LHCN-M2 (cell line): ENCODE data around the gene REPIN1. TPM values are rescaled to one million over a fixed set of nuclear protein-coding genes. Genes with fewer than 3 reads are reported as not detected.

Experiments used
- DNase-seq: peaks from one replicate; pipeline ENCODE4 v3.0.0-alpha.2; 2012; ENCODE audit warnings: low read depth
- polyA plus RNA-seq: library from polyadenylated mRNA; unstranded; fragments of >200 nt; gene quantifications from one replicate; pipeline ENCODE4 v1.2.1, GENCODE V29; 2012; ENCODE audit warnings: missing spikeins
- total RNA-seq: library from RNA; depleted of rRNA; stranded (reverse); fragments of >200 nt; gene quantifications from 2 replicates; pipeline ENCODE4 v1.2.3, GENCODE V29; 2014; rRNA removed

Gene REPIN1
- 147 and 178 TPM in 2 replicates for total RNA-seq
- 92.8 TPM for polyA plus RNA-seq

DNA sequence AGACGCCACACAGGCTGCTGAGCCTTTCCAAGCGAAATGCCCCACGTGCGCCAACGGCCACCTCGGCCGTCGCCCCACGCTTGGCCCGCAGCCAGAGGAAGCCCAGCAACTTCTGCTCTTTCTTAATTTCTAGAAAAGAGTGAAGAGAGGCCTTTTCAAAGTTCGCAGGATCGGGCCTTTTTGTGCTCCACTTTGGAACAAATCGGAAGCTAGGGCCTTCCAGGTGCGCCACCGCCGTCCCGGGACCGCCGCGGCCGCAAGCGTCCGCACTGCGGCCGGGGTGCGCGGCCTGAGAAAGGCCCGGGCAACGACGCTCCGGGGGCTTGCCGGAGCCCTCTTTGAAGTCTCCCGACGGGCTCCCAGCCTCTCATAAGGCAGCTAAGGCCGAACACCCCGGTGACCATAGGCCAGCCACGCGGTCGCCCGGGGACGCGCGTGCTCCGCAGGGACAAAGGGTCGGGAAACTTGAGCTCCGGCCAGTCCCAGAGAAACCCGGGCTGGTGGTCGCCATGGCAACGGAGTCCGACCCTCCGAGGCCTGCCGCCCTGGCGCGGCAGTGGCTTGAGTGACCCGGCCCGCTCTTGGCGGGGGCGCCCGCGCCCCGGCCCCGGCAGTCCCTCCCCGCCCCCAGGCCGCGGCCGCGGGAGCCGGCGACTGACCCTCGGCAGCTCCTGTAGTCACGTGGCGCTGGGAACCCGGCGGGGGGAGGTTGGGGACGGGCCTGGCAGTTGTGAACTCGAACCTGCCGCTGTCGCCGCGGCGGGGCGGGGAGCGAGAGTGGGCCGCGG, at the start of gene REPIN1:
Gene REPIN1 (plus strand): TSS at position 727 of the 788 bp plus-strand sequence. CDS start 890 bp downstream, outside the sequence.
- DNase-seq, result peak; percentile 86

DNA sequence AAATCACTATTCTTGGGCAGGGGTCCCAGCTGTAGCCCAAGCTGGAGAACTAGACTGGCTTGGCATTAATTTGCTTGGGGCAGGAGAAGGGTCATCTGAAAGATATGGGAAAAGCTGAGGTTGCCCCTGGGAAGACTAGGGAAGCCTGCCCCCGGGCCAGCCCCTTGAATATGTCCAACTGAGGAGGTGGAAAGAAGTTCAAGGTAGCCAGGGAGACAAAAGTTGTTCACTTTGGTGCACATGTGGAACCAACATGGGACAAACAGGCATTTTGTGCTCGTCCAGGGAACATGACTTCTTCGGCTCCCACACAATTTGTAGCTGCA, 46.9 kb upstream of the REPIN1 start:
- no peak for DNase-seq

- DNase-seq, result no peak
Observed at GRCh38 chr7:150322114-150322832, 46.3 kb upstream of the REPIN1 start.

DNA sequence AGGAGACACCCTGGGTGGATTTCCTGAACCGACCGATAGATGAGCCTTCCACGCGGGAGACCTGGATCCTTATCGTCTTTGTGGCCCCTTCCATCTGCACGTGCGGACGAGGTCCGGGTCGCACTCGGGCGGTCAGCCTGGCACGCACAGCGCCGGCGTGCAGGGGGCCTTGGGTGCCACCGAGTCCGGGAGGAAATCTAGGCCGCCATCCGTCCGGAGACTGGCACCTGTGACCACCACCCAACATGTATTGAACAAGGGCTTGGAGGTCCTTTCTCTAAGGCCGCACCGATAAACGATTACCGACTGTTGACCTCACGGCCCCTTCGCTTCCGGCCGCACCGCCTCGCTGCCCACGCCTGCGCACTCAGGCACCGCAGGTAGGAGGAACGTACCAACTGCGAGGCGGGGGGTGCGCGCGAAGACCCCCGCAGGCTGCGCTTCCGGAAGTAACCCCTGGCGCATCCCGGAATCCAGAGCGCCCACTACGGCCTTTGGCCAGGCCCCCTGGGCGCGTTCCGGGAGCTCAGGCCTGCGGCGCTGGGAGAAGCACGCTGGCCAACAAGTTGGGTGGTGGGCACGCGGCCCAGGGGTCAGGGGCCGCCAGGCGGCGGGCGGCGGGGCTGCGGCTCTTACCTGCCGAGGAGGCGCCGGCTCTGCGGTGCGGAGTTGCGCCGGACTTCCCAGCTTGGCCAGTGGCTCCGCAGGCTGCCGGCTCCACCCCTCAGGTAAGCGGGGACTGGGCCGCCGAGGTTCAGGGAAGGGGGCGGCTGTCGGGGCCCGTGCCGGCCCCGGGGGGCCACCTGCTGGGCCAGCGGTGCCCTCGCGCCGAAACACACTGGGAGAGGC, 45.6 kb upstream of the REPIN1 start, which contains the start of the genes ACTR3C and LRRC61:
Gene ACTR3C (minus strand): TSS at position 713 of the 849 bp plus-strand sequence. CDS start 28,249 bp downstream, outside the sequence.
Gene LRRC61 (plus strand): TSS at position 523 of the 849 bp plus-strand sequence. CDS start 13,507 bp downstream, outside the sequence.
- DNase-seq, result no peak

DNA sequence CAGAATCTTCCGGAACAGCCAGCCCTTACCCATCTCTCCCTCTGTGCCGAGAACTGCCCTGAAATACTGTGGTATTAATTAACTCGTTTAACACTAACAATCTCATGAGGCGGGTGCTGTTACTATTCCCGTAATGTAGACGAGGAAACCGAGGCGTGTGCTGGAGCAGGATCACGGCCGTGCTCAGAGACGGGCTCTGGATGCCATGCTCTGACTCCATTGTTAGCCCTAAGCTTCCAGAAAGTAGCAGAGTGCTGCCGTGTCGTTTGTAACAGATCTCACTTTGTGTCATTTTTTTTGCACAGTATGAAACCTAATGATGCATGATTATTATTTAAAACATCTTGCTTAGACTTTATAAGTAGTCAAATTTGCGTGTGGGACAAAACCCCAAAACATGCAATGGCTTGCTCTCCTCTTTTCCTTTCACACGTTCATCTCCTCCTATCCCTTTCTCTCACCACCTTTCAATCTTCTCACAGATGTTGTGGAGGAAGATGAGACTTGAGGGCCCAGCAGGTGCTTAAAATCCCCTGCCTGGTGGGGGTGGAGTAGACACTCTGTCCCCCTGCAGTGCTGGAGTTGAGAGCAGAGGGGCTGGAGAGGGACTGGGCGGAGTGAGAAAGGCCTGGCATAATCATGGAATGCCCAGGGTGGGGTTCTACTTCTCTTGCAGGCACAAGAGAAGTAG, 44.8 kb upstream of the REPIN1 start:
- DNase-seq, result no peak

- no peak for DNase-seq
Observed at GRCh38 chr7:150324373-150324961, 44.2 kb upstream of the REPIN1 start.

- DNase-seq, result peak; percentile 67
Observed at GRCh38 chr7:150325110-150325611, 43.5 kb upstream of the REPIN1 start.

DNA sequence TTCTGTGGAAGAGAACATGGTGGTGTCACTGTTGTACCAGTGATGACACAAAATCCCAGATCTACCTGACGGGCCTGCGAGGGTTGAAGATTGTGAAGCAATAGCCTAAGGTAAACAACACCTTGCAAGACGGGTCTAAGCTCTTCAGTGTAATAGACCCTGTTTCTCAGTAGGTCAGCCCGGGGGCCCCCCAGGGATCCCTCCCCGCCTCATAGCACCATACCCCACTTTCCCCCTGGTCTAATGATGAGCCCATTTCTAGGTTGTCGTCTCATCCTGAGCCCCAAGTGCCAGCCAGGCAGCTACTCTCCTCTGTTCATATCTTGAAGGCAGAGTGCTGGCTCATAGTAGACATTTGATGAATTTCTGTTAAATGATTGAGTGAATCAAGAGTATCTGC, 42.7 kb upstream of the REPIN1 start:
- DNase-seq, result no peak

DNA sequence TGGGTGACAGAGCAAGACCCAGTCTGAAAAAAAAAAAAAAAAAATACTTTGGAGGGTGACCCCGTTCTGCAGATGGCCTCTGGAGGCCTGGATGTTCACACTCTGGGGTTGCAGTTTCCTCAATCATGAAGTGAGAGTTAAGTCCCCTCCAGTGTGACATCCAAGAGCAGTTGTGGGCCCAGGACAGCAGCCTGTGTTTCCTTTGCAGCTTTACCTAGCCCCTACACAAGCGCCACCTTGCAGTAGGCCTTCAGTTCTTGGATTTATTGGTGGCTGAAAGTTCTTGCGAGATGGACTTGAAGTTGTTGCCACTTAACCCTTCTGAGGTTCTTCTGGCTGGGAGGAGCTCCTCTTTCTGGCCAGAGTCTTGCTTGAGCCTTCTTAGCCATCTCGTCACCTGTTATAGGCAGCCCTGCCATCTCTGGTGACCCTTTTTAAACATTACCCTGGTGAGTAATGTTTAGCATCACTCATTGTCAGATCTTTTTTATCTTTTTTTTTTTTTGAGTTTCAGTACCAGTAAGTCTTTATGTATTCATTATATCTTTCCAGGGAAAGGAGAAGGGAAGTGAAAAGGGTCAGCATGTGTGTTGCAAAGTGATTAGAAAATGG, 41.9 kb upstream of the REPIN1 start:
- no peak for DNase-seq

GRCh38 chr7:150327308-150327707, 41.3 kb upstream of the REPIN1 start:
- DNase-seq, result no peak

GRCh38 chr7:150329331-150330120, 39.1 kb upstream of the REPIN1 start:
- DNase-seq, result peak; percentile 87

- no peak for DNase-seq
Observed at GRCh38 chr7:150330211-150330885, 38.3 kb upstream of the REPIN1 start.

GRCh38 chr7:150332852-150333635, 35.6 kb upstream of the REPIN1 start:
- no peak for DNase-seq

- no peak for DNase-seq
Observed at GRCh38 chr7:150333659-150334058, 35.0 kb upstream of the REPIN1 start.

GRCh38 chr7:150334108-150334507, 34.5 kb upstream of the REPIN1 start:
- DNase-seq, result no peak

DNA sequence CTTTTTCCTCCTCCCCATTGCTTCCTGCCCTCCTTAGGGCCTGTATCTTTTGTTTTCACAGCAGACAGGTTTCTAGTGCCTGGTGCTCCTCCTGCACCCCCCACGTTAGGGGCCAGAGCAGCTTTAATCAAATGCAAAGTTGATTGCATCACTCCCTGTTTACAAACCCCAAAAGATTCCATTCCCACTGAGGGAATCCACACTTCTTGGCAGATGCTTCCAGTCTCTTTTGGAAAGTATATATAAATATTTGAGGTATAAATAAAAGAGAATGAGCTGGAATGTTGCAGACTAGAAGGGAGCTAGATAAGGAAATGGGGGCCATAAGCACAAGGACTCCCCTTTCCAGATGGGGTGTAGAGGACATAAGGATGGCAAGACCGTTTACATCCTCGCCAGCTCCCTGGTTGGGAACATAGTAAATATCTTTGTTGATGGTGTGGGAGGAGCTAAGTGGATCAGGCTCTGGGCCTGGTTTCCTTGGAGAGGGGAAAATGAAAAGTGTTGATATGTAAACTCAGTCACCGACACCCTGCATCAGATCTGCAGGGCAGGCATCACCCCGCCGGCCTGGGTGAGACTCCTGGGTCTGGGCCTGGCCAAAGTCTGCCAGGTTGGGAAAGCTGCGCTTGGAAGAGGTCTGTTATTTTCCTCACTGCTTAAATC, 33.4 kb upstream of the REPIN1 start:
- peak; percentile 48 for DNase-seq

- no peak for DNase-seq
Observed at GRCh38 chr7:150335774-150336112, 32.9 kb upstream of the REPIN1 start.
